Prostate gland (tissue), 2 donors: Measurements from ENCODE around the gene PAX5.

ENCODE experiments used
- CTCF ChIP-seq, 4 experiments: fragments of 200-600 bp in 2 of 4; fragments of 450-650 bp in 2 of 4; sonication (generic) in 2 of 4; IDR thresholded peaks; 1 replicate in 3 of 4; 2 replicates in 1 of 4; pipeline ENCODE4 v1.5.1; 2016 to 2019; ENCODE audit warnings: antibody characterized with exemption in 4 of 4, mild to moderate bottlenecking in 2 of 4, moderate library complexity in 2 of 4
- POLR2A ChIP-seq: fragments of 450-650 bp; IDR thresholded peaks from one replicate; pipeline ENCODE4 v1.6.1; 2016; ENCODE audit warnings: antibody characterized with exemption, mild to moderate bottlenecking

DNA sequence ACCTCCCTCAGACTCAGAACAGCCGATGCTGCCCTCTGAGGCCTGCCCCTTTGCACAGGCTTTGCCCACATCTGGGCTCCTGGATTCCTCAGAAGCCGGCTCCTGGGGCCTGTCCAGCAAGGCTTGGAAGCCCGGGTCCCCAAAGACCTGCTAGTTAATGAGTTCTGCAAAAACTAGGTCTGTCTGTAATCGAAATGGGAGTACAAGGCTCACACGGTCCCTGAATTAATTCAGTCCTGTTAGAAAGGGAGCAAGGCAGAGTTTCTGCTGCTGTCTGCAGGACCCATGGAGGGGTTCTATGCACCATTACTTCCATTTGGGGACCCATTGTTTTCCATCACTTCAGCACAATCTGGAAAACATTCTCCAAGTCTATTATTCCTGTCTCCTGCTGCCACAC, 239.6 kb downstream of the PAX5 start:
- TF ChIP-seq CTCF (IDR thresholded peaks at IDR 0.05) (no peak), POLR2A (no peak)
